Measurements from ENCODE around the gene BCR. TPM values are rescaled to one million over a fixed set of nuclear protein-coding genes. Genes with fewer than 3 reads are reported as not detected.

Gene BCR
- total RNA-seq, 2 experiments from 2014 or later = 42.2 to 51.3 TPM

DNA sequence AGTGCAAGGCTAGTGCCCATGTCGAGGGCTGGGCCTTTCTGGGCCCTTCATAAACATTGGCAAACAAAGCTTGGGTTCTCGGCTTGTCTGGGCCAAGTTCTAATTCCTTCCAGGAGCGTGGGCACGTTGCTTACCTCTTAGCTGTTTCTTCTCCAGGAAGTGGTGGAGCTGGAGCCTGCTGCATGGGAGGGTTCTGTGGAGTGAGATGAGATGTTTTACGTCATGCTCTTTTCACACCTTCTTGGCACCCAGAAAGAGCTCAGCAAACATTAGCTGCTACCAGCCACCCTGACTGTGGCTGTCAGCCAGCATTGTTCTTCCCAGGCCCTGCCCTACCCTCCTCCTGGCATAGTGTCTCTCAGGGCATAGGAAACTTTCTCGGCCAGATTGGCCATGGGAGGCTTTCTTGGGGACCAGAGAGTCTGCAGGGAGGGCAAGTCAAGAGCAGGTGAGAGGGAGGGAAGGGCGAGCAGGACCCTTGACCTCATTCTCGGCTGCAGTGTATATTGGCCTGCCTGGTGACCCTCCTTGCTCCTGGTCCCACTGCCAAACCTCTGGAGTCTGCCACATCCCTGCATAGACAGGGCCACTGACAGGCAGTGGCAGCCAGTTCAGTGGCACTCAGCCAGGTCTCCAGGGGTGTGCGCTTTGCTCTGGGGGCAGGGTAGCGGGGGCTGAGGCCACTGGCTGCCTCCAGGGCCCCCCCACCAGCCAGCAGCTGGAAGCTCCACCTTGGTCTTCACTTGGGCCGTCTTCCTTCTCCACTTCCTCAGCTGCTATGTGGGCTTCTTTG is 98.8 kb downstream of the BCR start:
- no peaks in the 10 kb centered on the region for H3K9me2 ChIP-seq (ENCODE audit: insufficient read depth, low read length)
- H2AFZ ChIP-seq (ENCODE audit: low read length) = no peak overlapping the region
- no peaks in the 10 kb centered on the region for H3K79me2 ChIP-seq (ENCODE audit: insufficient read depth, low read depth, low read length)
- H3K9me3 ChIP-seq (ENCODE audit: low read length) = no peaks in the 10 kb centered on the region
- POLR2A ChIA-PET = interaction anchor here (0.9 to 1.1 kb wide), 2 partner anchors 96 to 103 kb away, joined by 3 read pairs; no protein-coding TSS in a partner anchor
- no peak for DNase-seq (ENCODE audit: low spot score)
- intact Hi-C loops (cut with micrococcal nuclease; ENCODE audit: unreplicated experiment) = no loop called here
- H3K4me3 ChIP-seq (ENCODE audit: low read depth, low read length, poor library complexity, severe bottlenecking) = no peak overlapping the region
- H3K4me2 ChIP-seq (ENCODE audit: low read length) = no peak overlapping the region
- H3K27ac ChIP-seq (ENCODE audit: low read depth, low read length, poor library complexity, severe bottlenecking) = no peak overlapping the region
- peaks cover 30% of the 10 kb centered on the region for H3K36me3 ChIP-seq (ENCODE audit: insufficient read depth, low read length)
- no TSS peak for BruUV-seq (replicated peaks)
- H4K20me1 ChIP-seq (ENCODE audit: insufficient read depth, low read length) = no peaks in the 10 kb centered on the region
- CTCF ChIA-PET (ENCODE audit: unreplicated experiment) = no interaction called here
- peaks cover 16% of the 10 kb centered on the region for H3K4me1 ChIP-seq (ENCODE audit: insufficient read depth, low read length, poor library complexity, severe bottlenecking)
- TF ChIP-seq EZH2phosphoT487 (IDR thresholded peaks at IDR 0.05; ENCODE audit: borderline replicate concordance, low read depth, low read length) = no peak
- no peak for TF ChIP-seq CTCF (conservative IDR thresholded peaks at IDR 0.05; ENCODE audit: low read length)

DNA sequence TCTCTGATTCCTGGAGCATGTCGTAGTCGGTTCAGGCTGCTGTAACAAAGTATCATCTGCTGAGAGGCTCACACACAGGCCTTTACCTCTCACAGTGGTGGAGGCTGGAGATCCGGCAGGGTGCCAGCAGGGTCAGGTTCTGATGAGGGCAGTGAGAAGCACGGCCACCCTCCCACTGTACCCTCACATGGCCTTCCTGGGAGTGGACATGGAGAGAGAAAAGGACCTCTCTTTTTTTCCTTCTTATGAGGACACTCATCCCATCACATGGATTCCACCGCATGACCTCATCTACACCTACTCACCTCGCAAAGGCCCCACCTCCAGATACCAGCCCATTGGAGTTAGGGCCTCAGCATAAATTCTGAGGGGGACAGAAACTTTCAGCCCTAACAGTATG is 99.5 kb downstream of the BCR start:
- Histone ChIP-seq H4K20me1 (ENCODE audit: insufficient read depth, low read length) (no peaks in the 10 kb centered on the region), H3K4me2 (ENCODE audit: low read length) (no peak overlapping the region), H3K36me3 (ENCODE audit: insufficient read depth, low read length) (peaks cover 32% of the 10 kb centered on the region), H3K79me2 (ENCODE audit: insufficient read depth, low read depth, low read length) (no peaks in the 10 kb centered on the region), H3K27ac (ENCODE audit: low read depth, low read length, poor library complexity, severe bottlenecking) (no peak overlapping the region), H2AFZ (ENCODE audit: low read length) (no peak overlapping the region), H3K9me3 (ENCODE audit: low read length) (no peaks in the 10 kb centered on the region), H3K9me2 (ENCODE audit: insufficient read depth, low read length) (no peaks in the 10 kb centered on the region), H3K4me1 (ENCODE audit: insufficient read depth, low read length, poor library complexity, severe bottlenecking) (peaks cover 16% of the 10 kb centered on the region), H3K4me3 (ENCODE audit: low read depth, low read length, poor library complexity, severe bottlenecking) (no peak overlapping the region)
- no TSS peak for BruUV-seq (replicated peaks)
- no peak for DNase-seq (ENCODE audit: low spot score)
- TF ChIP-seq CTCF (conservative IDR thresholded peaks at IDR 0.05; ENCODE audit: low read length) = no peak
- no peak for TF ChIP-seq EZH2phosphoT487 (IDR thresholded peaks at IDR 0.05; ENCODE audit: borderline replicate concordance, low read depth, low read length)
- ChIA-PET POLR2A (no interaction called here), CTCF (ENCODE audit: unreplicated experiment) (no interaction called here)
- intact Hi-C loops (cut with micrococcal nuclease; ENCODE audit: unreplicated experiment) = loop anchor here (5.0 kb wide), 1 partner anchor 322 kb away; no protein-coding TSS in a partner anchor
